ENCODE data around the gene EHBP1L1.

DNA sequence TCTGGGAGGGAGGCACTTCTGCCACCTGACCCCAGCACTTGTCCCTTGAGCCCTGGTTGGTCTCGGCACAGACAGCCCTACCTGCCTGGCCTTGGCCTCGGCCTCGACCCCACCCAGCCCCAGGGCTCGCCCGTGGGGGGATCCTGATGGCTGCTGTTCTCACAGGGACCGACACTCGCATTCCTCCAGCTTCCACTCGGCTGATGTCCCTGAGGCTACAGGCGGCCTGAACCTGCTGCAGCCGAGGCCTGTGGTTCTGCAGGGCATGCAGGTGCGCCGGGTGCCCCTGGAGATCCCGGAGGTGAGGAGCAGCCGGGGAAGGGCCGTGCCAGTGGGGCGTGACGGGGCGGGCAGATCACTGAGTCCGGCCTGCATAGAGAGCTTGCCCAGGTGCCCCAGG lies 44.8 kb downstream of the EHBP1L1 start:
- TF ChIP-seq POLR2A (IDR thresholded peaks at IDR 0.05; ENCODE audit: borderline replicate concordance, extremely low read depth, insufficient read depth, insufficient read length), result no peak
- TF ChIP-seq, protein P1, sequence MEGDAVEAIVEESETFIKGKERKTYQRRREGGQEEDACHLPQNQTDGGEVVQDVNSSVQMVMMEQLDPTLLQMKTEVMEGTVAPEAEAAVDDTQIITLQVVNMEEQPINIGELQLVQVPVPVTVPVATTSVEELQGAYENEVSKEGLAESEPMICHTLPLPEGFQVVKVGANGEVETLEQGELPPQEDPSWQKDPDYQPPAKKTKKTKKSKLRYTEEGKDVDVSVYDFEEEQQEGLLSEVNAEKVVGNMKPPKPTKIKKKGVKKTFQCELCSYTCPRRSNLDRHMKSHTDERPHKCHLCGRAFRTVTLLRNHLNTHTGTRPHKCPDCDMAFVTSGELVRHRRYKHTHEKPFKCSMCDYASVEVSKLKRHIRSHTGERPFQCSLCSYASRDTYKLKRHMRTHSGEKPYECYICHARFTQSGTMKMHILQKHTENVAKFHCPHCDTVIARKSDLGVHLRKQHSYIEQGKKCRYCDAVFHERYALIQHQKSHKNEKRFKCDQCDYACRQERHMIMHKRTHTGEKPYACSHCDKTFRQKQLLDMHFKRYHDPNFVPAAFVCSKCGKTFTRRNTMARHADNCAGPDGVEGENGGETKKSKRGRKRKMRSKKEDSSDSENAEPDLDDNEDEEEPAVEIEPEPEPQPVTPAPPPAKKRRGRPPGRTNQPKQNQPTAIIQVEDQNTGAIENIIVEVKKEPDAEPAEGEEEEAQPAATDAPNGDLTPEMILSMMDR (IDR thresholded peaks at IDR 0.05 in 2 of 3, conservative IDR thresholded peaks at IDR 0.05 in 1 of 3; ENCODE audit: borderline replicate concordance in 1 of 3, insufficient read depth in 1 of 3, low read depth in 2 of 3, low read length in 2 of 3), result no peak
- TF ChIP-seq, protein P2, sequence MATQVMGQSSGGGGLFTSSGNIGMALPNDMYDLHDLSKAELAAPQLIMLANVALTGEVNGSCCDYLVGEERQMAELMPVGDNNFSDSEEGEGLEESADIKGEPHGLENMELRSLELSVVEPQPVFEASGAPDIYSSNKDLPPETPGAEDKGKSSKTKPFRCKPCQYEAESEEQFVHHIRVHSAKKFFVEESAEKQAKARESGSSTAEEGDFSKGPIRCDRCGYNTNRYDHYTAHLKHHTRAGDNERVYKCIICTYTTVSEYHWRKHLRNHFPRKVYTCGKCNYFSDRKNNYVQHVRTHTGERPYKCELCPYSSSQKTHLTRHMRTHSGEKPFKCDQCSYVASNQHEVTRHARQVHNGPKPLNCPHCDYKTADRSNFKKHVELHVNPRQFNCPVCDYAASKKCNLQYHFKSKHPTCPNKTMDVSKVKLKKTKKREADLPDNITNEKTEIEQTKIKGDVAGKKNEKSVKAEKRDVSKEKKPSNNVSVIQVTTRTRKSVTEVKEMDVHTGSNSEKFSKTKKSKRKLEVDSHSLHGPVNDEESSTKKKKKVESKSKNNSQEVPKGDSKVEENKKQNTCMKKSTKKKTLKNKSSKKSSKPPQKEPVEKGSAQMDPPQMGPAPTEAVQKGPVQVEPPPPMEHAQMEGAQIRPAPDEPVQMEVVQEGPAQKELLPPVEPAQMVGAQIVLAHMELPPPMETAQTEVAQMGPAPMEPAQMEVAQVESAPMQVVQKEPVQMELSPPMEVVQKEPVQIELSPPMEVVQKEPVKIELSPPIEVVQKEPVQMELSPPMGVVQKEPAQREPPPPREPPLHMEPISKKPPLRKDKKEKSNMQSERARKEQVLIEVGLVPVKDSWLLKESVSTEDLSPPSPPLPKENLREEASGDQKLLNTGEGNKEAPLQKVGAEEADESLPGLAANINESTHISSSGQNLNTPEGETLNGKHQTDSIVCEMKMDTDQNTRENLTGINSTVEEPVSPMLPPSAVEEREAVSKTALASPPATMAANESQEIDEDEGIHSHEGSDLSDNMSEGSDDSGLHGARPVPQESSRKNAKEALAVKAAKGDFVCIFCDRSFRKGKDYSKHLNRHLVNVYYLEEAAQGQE (IDR thresholded peaks at IDR 0.05; ENCODE audit: low read depth), result no peak
- TF ChIP-seq, protein P3, sequence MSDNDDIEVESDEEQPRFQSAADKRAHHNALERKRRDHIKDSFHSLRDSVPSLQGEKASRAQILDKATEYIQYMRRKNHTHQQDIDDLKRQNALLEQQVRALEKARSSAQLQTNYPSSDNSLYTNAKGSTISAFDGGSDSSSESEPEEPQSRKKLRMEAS (IDR thresholded peaks at IDR 0.05), result no peak
- TF ChIP-seq, protein P4, sequence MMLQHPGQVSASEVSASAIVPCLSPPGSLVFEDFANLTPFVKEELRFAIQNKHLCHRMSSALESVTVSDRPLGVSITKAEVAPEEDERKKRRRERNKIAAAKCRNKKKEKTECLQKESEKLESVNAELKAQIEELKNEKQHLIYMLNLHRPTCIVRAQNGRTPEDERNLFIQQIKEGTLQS (IDR thresholded peaks at IDR 0.05), result no peak
- no peak for TF ChIP-seq YY1 (IDR thresholded peaks at IDR 0.05; ENCODE audit: extremely low read depth, insufficient replicate concordance, low read depth, low read length)
- no peak for TF ChIP-seq POLR2AphosphoS5 (IDR thresholded peaks at IDR 0.05; ENCODE audit: low read depth, low read length)
- TF ChIP-seq SIN3A (IDR thresholded peaks at IDR 0.05; ENCODE audit: low read depth), result no peak
- TF ChIP-seq, protein P5, sequence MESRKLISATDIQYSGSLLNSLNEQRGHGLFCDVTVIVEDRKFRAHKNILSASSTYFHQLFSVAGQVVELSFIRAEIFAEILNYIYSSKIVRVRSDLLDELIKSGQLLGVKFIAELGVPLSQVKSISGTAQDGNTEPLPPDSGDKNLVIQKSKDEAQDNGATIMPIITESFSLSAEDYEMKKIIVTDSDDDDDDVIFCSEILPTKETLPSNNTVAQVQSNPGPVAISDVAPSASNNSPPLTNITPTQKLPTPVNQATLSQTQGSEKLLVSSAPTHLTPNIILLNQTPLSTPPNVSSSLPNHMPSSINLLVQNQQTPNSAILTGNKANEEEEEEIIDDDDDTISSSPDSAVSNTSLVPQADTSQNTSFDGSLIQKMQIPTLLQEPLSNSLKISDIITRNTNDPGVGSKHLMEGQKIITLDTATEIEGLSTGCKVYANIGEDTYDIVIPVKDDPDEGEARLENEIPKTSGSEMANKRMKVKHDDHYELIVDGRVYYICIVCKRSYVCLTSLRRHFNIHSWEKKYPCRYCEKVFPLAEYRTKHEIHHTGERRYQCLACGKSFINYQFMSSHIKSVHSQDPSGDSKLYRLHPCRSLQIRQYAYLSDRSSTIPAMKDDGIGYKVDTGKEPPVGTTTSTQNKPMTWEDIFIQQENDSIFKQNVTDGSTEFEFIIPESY (IDR thresholded peaks at IDR 0.05; ENCODE audit: extremely low read depth, insufficient replicate concordance, low read length), result no peak
- no peak for TF ChIP-seq EZH2 (IDR thresholded peaks at IDR 0.05)
- TF ChIP-seq TCF7L2 (IDR thresholded peaks at IDR 0.05; ENCODE audit: borderline replicate concordance, extremely low read depth, insufficient read depth, insufficient read length), result no peak
